Fibroblast of villous mesenchyme (primary cell): Measurements from ENCODE around the gene UBE2C. TPM values are rescaled to one million over a fixed set of nuclear protein-coding genes. Genes with fewer than 3 reads are reported as not detected.

Source experiments
- DNase-seq: peaks from one replicate; pipeline ENCODE4 v3.0.0-alpha.2; 2010; ENCODE audit warnings: low read depth
- H3K4me3 ChIP-seq: 2 replicates; pipeline ENCODE4 v1.5.1; 2011; ENCODE audit warnings: low read depth, mild to moderate bottlenecking, low read length
- CTCF ChIP-seq: IDR thresholded peaks from 2 replicates; pipeline ENCODE4 v1.5.1; 2012; ENCODE audit warnings: low read depth, mild to moderate bottlenecking, low read length; ENCODE audit not compliant: insufficient read depth
- total RNA-seq: library from RNA; depleted of rRNA; stranded (reverse); fragments of >200 nt; gene quantifications from 2 replicates; pipeline ENCODE4 v1.2.3, GENCODE V29; 2012

Gene UBE2C
- total RNA-seq, 1 donor = 26.3 TPM

- peak within 1 kb of the TSS; percentile 74 for H3K4me3 ChIP-seq
- DNase-seq = peak; percentile 98
- no peak for TF ChIP-seq CTCF
These were observed 20.8 kb downstream of the UBE2C start, which contains the start of gene SNX21 for GRCh38 chr20:45833030-45833882. SNX21 (plus strand) TSS chr20:45833799; CDS start chr20:45833920, 121 bp downstream.

- TF ChIP-seq CTCF = no peak
- H3K4me3 ChIP-seq = peak overlapping the region; percentile 74
- peak; percentile 73 for DNase-seq
These were observed 21.7 kb downstream of the UBE2C start for GRCh38 chr20:45833883-45834796.

- TF ChIP-seq CTCF = no peak
- peak overlapping the region; percentile 74 for H3K4me3 ChIP-seq
- no peak for DNase-seq
These were observed 22.3 kb downstream of the UBE2C start for GRCh38 chr20:45834797-45835161.

GRCh38 chr20:45835329-45835765, 22.9 kb downstream of the UBE2C start:
- no peak for DNase-seq
- peak overlapping the region; percentile 74 for H3K4me3 ChIP-seq
- TF ChIP-seq CTCF = no peak

GRCh38 chr20:45835825-45836224, 23.4 kb downstream of the UBE2C start:
- TF ChIP-seq CTCF = no peak
- DNase-seq = peak; percentile 83
- H3K4me3 ChIP-seq = peak overlapping the region; percentile 74

- peak overlapping the region; percentile 36 for H3K4me3 ChIP-seq
- TF ChIP-seq CTCF = no peak
- peak; percentile 78 for DNase-seq
These were observed 24.4 kb downstream of the UBE2C start for GRCh38 chr20:45836841-45837240.
